NCI-H2081 (cell line): ENCODE measurements around the gene ZIC3.

Experiments used
- DNase-seq, 2 experiments: peaks; one replicate each; lab custom pipeline; 2025; lab: John Stamatoyannopoulos, UW

ZIC3 gene

GRCh38 chrX:137574102-137574783 lies 8.3 kb downstream of the ZIC3 start:
- DNase-seq: no peak

- no peak for DNase-seq
These were observed 8.9 kb downstream of the ZIC3 start for GRCh38 chrX:137574784-137575293.

- DNase-seq: no peak
These were observed 9.8 kb downstream of the ZIC3 start for GRCh38 chrX:137575596-137576255.

- no peak for DNase-seq
These were observed 21.2 kb downstream of the ZIC3 start for GRCh38 chrX:137587151-137587550.

GRCh38 chrX:137600769-137601168 lies 34.8 kb downstream of the ZIC3 start:
- no peak for DNase-seq
